Stimulated activated CD4-positive, alpha-beta T cell treated with anti-CD3 and anti-CD28 coated beads, TNF-alpha, amount 100 ng/mL, for 1 hour (primary cell): ENCODE results near the gene NRG2.

Experiments used
- DNase-seq, 3 donors: peaks; one replicate each; pipeline ENCODE4 v3.0.0-alpha.2; 2020; ENCODE audit warnings: low read depth in 3 of 3, low spot score in 1 of 3

The NRG2 gene

DNA sequence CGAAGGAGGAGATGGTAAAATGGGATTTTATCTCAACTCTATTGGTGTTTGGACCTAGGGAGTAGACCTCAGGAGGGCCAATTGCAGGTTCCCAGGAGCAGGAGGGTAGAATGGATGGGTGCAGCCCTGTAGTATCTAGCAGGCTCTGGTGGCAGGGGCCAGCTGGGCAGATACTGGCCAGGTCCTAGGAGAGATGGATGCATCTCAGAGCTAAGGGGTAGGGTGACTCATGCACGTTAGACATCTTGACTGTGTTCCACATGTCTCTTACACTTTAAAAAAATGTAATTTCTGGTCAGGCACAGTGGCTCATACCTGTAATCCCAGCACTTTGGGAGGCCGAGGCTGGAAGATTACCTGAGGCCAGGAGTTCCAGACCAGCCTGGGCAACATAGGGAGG is 225.1 kb downstream of the NRG2 start:
- DNase-seq, result no peak

DNA sequence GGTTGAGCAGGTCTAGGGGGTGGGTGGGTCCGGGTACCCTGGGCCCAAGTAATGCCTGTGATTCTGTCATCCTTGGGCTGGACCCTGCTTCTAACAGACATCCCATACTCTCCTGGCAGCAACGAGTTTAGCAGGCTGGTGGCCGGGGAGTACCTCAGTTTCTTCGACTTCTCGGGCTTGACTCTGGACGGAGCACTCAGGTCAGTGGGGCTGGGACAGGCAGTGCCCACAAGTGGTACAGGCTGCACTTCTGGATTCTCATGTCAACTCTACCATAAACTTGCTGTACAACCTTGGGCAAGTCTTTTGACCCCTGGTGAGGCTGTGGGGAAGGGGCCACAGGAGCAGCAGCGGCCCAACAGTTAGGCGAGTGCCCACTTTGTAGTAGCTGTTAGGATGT is 225.7 kb downstream of the NRG2 start:
- no peak for DNase-seq

DNA sequence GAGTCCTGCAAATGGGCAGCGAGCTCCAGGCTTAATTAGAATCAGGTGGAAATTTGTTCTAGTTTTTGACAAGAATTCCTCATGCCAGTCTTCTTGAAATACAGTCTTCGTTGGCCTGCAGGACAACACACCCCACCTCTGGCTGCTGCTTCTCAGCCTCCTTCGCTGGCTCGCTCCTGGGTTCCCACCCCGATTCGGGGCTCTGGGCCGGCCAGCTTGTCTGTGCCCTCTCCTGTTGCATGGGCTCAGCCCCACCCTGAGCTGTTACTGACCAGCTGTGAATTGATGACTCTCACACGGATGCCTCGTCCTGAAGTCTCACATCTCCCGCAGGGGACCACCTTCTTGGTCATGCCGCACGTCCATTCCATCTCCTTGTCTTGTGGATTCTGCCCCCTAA is 226.5 kb downstream of the NRG2 start:
- DNase-seq, result no peak

DNA sequence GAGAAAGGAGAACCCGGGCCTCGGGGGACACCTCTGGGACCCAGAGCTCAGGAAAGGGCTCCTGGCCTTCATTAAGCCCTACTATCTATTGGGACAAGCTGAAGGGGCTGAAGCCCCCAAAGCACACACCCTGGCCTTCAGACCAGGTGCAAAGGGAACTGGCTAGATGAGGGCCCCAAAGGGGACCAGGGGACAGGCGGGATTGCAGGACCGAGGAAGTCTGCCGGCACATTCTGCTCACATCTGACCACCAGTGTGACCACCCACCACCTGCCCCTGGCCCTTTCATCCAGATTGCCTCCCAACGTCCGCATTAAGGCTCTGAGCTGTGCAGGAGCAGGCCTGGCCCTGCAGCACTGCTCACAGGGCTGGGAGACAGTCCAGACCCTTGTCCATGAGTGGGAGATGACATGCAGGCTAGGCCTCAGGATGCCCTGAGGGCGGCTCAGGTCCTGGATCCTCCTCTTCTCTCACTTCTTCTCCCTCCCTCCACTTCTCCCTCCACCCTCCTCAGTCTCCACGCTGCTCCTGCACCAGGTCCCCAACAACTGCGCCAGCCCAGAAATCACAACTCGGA is 228.3 kb downstream of the NRG2 start:
- no peak for DNase-seq

DNA sequence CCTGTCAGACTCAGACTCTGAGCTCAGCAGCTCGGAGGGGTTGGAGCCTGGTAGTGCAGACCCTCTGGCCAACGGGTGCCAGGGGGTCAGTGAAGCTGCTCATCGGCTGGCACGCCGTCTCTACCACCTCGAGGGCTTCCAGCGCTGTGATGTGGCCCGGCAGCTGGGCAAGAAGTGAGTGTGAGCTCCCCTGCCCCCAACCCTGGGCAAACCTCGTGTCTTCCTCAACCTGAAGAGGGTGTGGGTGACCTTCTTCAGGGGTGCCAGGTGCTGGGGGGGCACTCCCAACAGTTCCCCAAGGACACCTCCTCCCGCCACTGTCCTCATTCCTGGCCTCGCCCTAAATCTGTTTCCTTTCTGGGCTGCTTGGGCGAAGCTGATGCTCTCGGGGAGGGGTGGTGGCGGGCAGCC is 228.9 kb downstream of the NRG2 start:
- DNase-seq, result no peak

DNA sequence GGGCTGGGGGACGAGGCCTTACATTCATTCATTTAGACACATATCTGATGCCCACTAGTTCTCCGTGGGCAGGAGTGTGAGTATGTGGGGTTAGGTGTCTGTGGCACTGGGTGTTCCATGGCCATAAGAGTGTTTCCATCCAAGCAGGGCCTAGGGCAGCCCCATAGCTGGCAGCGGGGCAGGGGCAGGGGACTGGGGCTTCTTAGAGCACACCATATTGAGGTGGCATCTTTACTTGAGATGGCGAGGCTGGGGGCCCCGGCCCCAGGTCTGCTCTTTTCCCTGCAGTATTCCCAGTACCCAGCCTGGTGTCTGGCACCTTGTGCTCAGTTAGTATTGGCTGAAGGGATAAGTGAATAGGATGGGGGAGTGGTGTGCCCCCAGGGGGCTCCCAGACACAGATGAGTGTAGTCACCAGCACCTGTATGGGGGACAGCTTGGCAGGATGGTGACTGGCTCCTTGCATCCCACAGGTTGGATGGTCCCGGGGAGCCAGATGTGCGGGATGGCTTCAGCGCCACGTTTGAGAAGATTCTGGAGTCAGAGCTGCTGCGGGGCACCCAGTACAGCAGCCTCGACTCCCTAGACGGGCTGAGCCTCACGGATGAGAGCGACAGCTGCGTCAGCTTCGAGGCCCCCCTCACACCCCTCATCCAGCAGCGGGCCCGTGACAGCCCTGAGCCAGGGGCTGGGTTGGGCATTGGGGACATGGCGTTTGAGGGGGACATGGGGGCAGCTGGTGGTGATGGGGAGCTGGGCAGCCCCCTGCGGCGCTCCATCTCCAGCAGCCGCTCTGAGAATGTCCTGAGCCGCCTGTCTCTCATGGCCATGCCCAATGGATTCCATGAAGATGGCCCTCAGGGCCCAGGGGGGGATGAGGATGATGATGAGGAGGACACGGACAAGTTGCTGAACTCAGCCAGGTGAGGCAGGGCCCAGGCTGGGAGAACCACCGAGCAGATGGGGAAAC is 230.0 kb downstream of the NRG2 start:
- no peak for DNase-seq

DNA sequence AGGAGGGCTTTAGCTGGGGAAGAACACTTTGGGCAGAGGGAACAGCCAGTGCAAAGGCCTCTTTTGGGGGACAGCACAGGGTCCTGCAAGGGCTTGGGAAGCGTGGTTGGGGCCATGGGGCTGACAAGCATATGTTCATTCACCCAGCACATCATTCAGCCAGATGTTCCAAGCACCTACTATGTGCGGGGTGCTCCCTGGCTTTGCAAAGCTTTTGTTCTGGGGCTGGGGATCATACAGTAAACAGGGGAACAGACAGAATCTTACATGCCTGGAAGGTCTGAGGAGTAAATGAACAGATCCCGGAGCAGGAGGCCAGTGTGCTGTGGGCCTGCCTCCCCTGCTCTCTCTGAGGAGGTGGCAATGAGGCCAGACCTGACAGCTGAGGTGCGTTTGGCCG is 230.8 kb downstream of the NRG2 start:
- DNase-seq, result no peak

DNA sequence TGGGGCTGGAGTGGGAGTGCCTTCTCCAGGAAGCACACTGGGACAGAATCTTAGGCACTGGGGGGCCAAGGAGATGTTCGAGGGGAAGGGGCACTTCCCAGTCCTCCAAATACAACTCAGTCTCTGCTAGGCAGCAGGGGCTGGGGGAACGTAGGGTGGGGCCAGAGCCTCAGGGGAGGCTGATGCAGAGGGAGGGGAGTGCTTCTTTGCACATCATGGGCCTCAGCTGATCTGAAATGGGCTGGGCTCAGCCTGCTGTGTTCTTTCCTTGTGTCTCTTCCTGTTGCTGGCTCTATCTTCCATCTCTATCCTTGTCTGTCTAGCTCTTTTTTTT is 231.9 kb downstream of the NRG2 start:
- no peak for DNase-seq

DNA sequence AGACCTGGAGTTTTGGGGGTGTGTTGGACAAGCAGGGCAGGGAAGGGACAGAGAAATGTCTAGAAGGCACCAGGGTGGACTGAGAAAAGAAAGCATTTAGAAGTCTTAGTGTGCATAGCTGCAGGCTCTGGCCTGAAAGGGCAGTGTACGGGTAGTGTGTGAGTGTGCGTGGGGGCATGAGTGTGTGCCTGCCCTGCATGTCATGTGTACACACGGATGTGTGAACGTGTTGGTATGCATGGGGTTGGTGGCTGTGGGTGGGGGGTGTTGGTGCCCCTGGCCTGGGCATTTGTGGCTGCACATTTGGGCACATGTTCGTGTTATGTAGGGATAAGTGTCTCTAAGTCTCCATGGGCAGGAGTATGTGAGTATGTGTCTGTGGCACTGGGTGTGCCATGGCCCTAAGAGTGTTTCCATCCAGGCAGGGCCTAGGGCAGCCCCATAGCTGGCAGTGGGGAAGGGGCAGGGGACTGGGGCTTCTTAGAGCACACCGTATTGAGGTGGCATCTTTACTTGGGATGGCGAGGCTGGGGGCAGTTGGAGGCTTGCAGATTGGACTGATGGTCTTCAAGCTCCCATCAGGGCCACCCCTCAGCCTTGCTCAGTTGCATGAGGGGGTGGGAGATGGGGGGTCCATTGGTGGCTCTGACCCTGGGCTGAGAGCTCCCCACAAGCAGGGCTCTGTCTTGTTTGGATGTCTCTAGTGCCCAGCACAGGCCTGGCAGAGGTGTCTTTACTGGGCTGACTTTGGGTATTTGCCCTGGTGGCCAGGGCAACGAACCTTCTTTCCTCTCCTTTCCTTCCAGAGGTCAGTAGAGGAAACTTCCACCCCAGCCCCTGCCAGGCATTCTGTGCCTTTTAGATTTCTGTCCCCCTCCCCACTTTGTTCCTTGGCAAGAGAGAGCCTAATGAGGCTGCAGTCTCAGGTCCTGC is 232.5 kb downstream of the NRG2 start:
- DNase-seq, result no peak

DNA sequence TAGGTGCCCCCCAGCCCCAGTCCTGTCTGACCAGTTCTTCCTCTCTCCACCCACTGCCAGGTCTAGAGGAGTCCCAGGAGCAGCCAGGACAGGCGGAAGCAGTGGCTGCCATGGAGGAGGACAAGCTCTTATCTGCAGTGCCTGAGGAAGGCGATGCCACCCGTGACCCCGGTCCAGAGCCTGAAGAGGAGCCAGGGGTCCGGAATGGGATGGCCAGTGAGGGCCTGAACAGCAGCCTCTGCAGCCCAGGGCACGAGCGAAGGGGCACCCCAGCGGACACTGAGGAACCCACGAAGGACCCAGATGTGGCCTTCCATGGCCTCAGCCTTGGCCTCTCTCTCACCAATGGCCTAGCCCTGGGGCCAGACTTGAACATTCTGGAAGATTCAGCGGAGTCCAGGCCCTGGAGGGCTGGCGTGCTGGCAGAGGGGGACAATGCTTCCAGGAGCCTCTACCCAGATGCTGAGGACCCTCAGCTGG is 233.7 kb downstream of the NRG2 start:
- DNase-seq, result no peak

DNA sequence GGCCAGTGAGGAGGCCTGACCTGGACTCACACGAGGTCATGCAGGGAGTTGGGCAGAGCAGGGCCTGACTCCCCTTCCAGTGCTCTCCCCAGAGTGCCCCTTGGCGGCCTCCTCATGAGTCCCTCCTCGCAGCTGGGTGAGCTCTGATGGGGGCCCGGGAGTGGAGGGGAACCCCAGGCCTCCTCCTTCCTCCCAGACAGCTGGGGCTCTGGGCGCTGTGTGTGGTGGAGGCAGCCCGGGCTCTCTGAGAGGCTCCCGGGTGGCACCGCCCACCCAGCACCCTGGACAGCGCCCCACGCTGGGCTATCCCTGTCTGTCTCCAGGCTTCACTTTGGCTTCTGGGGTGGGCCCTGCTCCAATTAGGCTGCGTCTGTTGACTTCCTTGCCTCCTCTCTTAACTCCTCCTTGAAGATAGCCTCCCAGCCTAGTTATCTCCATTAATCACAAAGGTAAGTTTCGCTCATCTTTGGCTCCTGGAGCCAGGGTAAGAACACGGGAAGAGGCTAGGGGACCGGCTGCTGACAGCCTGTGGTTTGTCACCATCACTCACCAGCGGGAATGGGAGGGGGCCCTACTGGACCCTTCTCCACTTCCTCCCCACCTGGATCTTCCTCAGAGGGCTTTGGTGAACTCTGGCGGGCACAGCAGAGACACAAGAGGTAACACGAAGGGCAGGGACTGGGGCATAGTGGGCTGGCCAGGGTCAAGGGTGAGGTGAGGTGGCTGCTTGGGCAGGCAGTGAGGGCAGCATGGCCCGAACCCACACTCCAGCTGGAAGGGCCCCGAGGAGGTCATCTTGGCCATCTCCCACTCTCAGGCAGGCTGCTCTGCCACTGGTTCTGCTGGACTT is 234.4 kb downstream of the NRG2 start:
- DNase-seq, result no peak

DNA sequence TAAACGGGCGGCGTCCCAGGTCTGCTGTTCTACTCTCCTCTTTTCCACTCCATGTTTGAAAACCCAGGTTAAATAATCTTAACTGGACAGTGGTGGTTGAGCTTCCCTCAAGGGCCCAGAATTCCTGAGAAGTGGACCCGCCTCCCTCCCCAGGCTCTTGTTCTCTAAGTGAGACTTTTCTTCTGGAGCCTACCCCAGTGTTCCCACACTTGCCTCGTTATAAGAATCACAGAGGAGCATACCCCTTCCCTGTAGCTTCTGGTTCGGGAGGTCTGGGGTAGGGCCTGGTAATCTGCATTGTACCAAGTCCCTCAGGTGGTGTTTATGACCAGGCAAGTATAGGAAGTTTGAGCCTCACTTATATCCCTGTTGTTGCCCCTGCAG is 235.5 kb downstream of the NRG2 start:
- DNase-seq, result no peak

DNA sequence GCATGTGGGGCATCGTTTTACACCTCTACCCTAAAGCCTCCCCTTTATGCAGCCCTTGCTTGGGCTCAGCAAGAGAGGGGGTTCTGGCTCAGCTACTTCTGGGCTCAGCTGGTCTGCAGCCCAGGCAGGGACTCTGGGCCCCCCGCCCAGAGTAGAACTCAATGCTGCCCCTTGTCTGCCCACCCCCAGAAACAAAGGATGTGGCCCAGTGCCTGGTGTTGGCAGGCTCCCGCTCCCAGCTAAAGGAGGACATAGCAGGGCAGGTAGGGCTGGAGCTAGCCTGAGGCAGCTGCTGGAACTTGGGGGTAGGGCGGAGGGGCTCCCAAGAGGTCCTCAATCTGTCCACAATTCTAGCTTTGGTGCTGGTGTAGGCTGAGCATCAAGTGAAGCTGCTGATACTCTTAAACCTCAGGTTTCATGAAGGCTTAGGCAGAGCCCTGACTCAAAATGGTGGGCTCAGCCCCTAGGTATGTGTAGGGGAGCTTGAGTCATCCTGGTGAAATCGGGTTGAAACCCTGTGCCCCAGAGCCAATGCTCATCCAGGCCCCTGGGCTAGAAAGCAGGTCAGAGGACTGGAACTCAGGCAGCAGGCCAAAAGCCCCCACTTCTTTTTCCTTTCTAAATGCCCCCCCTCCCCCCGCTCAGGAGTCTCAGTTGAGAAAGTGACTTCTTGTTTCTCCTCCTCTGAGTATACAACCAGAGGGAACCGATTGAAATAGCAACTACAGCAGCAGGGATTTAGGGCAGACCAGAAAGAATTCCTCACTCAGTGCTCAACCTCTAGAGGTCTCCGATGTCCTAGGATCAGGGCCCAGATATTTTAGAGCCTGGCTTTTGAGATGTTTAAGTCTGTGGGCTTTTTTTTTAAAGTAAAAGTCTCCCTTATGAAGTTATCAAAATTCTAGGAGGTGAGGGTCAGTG is 236.1 kb downstream of the NRG2 start:
- DNase-seq, result no peak

DNA sequence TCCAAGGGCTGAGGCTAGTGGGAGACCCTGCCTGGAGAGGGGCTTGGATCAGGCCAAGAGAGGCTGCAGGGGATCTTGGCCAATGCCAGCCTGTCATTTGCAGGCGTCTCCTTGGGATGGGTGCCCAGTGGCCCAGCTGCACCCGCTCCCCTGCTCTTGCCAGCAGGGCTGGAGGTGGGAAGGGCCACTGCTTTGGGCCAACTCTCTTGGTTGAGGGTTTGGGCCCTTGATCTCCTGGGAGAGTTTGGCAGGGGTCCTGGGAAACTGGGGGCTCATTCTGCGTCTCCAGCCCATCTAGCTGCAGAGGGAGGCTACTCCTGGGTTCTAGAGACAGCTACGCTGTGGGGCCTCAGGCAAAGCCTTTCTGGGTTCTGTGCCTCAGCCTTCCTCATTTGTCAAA is 237.0 kb downstream of the NRG2 start:
- no peak for DNase-seq

DNA sequence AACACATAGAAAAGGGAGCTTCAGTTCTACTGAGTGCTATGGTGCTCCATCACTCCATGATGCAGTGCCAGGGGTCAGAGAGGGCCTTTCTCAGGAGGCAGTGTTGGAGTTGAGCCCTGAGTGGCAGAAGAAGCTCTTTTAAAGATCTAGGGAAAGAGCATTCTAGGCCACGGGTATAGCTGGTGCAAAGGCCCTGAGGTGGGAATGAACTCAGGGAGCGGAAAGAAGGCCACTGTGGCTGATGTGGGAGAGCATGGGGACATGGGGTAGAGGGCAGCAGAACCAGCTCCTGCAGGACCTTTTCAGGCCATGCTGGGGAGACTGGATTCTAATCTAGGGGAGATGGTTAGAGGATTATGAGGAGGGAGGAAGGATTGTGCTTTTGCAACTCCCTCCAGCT is 237.6 kb downstream of the NRG2 start:
- no peak for DNase-seq

DNA sequence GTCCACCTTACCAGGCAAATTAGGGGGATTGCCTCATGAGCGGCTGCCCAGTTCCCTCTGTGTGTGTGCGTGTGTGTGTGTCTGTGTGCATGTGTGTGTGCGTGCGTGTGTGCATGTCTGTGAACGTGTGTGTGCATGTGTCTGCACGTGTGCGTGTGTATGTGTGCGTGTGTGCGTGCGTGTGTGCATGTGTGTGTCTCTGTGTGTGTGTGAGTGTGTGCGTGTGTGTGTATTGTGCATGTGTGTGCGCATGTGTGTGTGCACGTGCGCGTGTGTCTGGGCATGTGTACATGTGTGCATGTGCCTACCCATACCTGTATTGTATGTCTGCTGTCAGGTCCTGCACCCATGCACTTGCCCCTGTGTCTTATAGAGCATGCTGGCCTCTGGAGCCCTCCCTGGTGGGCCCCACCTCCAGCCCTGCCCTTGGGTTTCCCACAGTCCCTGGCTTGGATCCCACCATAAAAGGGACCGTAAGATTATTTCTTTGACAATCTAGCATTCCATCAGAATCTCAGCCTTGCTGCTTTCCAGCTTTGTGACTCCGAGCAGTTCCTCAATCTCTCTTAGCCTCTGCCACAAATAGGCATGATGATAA is 238.2 kb downstream of the NRG2 start:
- no peak for DNase-seq

DNA sequence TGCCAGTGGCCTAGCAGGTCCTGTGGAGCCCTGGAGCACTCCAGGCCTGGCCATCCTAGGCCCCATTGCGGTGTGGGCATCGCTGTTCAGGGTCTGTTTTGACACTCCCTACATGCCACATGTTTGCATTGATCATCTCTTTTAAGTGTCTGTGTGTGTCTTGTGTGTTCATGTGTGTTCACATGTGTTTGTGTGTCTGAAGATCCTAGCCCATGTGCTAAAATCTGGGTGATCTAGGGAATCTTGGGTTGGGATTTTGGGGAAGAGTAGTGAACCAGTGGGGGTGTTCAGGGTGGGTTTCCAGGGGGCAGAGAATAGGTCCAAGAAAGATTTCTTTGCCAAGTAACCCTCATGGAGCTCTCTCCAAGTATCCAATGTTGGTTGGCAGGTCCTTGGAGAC is 239.1 kb downstream of the NRG2 start:
- no peak for DNase-seq

DNA sequence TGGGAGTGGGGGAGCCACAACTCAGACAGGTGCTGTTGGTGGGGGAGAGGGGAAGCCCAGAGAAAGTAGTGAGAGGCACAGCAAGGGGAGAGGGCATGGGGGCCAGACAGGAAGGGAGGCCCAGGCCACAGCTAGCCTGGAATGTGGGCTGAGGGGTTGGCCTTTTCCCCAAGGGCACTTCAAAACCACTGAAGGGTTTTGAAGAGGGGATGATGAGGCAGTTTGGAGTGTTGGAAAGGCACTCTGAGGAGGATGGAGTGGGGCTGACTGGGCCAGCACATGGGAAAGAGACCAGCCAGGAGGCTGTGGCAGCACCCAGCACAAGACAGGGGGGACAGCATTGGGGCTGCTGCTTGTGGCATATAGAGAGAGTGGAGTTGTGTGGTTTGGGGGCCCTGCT is 243.7 kb downstream of the NRG2 start:
- DNase-seq, result no peak

DNA sequence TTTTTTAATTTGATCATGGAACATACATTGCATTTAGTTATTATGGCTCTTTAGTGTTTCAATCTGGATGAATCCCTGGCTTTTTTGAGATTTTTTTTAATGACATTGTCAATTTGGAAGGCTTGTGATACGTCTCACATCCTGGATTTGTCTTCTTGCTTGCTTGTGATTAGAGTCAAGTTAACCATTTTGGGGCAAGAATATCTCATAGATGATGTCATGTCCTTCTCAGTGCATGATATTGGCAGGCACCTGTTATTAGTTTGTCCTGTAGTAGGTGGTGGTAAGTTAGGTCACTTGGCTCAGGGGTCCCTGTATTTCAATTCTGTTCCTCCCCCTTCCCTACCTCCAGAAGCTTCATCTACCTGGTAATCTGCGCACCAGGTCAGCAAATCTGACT is 244.2 kb downstream of the NRG2 start:
- DNase-seq, result no peak
